A673 (cell line): ENCODE results near the gene MCRIP1. TPM values are rescaled to one million over a fixed set of nuclear protein-coding genes. Genes with fewer than 3 reads are reported as not detected.

Experiments used
- BruUV-seq: library from RNA; stranded (reverse); fragments of 400-500 nt; replicated peaks from 2 replicates; lab custom pipeline; 2021; lab: Mats Ljungman, UMichigan
- CTCF ChIA-PET: fragments of 300-600 bp; sonication (Branson Sonifier 250); formaldehyde crosslinking; loops from one replicate; lab custom pipeline; 2022; ENCODE audit warnings: antibody characterized with exemption; lab: Charles Lee
- POLR2A ChIA-PET: fragments of 300-600 bp; sonication (Branson Sonifier 250); formaldehyde crosslinking; loops from one replicate; lab custom pipeline; 2022; ENCODE audit warnings: antibody characterized with exemption; ENCODE audit not compliant: low non-redundant PET; lab: Charles Lee
- DNase-seq: peaks from one replicate; pipeline ENCODE4 v3.0.0-alpha.2; 2015; ENCODE audit warnings: low spot score
- H3K27ac ChIP-seq: fragments of 200-600 bp; sonication (generic); 2 replicates; pipeline ENCODE4 v1.5.1; 2016; ENCODE audit warnings: mixed run types, low read depth, mild to moderate bottlenecking, mixed read lengths, antibody characterized with exemption, low read length; ENCODE audit not compliant: poor library complexity, severe bottlenecking
- H3K27me3 ChIP-seq: fragments of 200-600 bp; sonication (generic); replicated peaks from 2 replicates; pipeline ENCODE4 v1.6.1; 2017; ENCODE audit warnings: mixed run types, low read depth, mild to moderate bottlenecking, mixed read lengths, antibody characterized with exemption, low read length; ENCODE audit not compliant: insufficient read depth, poor library complexity
- H3K36me3 ChIP-seq: fragments of 200-600 bp; sonication (generic); 2 replicates; pipeline ENCODE4 v1.6.1; 2016; ENCODE audit warnings: mixed run types, mild to moderate bottlenecking, mixed read lengths, antibody characterized with exemption, low read length; ENCODE audit not compliant: insufficient read depth, poor library complexity, severe bottlenecking
- H3K4me1 ChIP-seq: fragments of 200-600 bp; sonication (generic); 2 replicates; pipeline ENCODE4 v1.6.1; 2017; ENCODE audit warnings: mixed run types, mild to moderate bottlenecking, mixed read lengths, antibody characterized with exemption, low read length; ENCODE audit not compliant: insufficient read depth, poor library complexity, severe bottlenecking
- H3K4me3 ChIP-seq: fragments of 200-600 bp; sonication (generic); 2 replicates; pipeline ENCODE4 v1.5.1; 2016; ENCODE audit warnings: low read depth, mixed run types, mild to moderate bottlenecking, mixed read lengths, low read length; ENCODE audit not compliant: poor library complexity, severe bottlenecking
- H3K9me3 ChIP-seq: fragments of 200-600 bp; sonication (generic); 2 replicates; pipeline ENCODE4 v1.6.1; 2016; ENCODE audit warnings: mixed run types, low read depth, mild to moderate bottlenecking, mixed read lengths, antibody characterized with exemption, low read length; ENCODE audit not compliant: poor library complexity, severe bottlenecking
- CTCF ChIP-seq: fragments of 300-800, 200-600 bp; sonication (generic); conservative IDR thresholded peaks from 2 replicates; pipeline ENCODE4 v1.5.1; 2017; ENCODE audit warnings: low read depth, mild to moderate bottlenecking, antibody characterized with exemption, low read length, moderate library complexity, mixed read lengths
- EZH2 ChIP-seq: fragments of 200-600 bp; sonication (generic); IDR thresholded peaks from 2 replicates; pipeline ENCODE4 v1.6.1; 2017; ENCODE audit warnings: borderline replicate concordance, low read depth, mild to moderate bottlenecking, mixed read lengths, antibody characterized with exemption, low read length; ENCODE audit not compliant: poor library complexity, severe bottlenecking
- intact Hi-C: fragments of 100-400 bp; cut with micrococcal nuclease; formaldehyde crosslinking; loops from one replicate; pipeline ENCODE4 v1.10.0; 2022; ENCODE audit not compliant: unreplicated experiment
- total RNA-seq: library from RNA; stranded (reverse); gene quantifications from 2 replicates; pipeline ENCODE4 v1.2.3, GENCODE V29; 2021

MCRIP1 gene
- total RNA-seq, 1 experiment from 2014 or later: 126 TPM

GRCh38 chr17:81845361-81845760, 12.3 kb upstream of the MCRIP1 start:
- peaks cover 63% of the 10 kb centered on the region for H3K36me3 ChIP-seq
- no peak overlapping the region for H3K27ac ChIP-seq
- H3K4me1 ChIP-seq: no peaks in the 10 kb centered on the region
- H3K27me3 ChIP-seq: no peaks in the 10 kb centered on the region
- DNase-seq: no peak
- ChIA-PET CTCF (no interaction called here), POLR2A (no interaction called here)
- intact Hi-C loops: no loop called here
- no peak overlapping the region for H3K4me3 ChIP-seq
- H3K9me3 ChIP-seq: no peaks in the 10 kb centered on the region
- TF ChIP-seq EZH2 (no peak), CTCF (no peak)
- no TSS peak for BruUV-seq

- intact Hi-C loops: no loop called here
- no peak for TF ChIP-seq EZH2
- TF ChIP-seq CTCF: no peak
- Histone ChIP-seq H3K27me3 (no peaks in the 10 kb centered on the region), H3K4me1 (no peaks in the 10 kb centered on the region), H3K9me3 (no peaks in the 10 kb centered on the region), H3K4me3 (no peak overlapping the region), H3K36me3 (peaks cover 63% of the 10 kb centered on the region), H3K27ac (no peak overlapping the region)
- BruUV-seq: no TSS peak
- ChIA-PET POLR2A (no interaction called here), CTCF (no interaction called here)
- DNase-seq: no peak
These were observed 11.8 kb upstream of the MCRIP1 start for GRCh38 chr17:81844887-81845286.

DNA sequence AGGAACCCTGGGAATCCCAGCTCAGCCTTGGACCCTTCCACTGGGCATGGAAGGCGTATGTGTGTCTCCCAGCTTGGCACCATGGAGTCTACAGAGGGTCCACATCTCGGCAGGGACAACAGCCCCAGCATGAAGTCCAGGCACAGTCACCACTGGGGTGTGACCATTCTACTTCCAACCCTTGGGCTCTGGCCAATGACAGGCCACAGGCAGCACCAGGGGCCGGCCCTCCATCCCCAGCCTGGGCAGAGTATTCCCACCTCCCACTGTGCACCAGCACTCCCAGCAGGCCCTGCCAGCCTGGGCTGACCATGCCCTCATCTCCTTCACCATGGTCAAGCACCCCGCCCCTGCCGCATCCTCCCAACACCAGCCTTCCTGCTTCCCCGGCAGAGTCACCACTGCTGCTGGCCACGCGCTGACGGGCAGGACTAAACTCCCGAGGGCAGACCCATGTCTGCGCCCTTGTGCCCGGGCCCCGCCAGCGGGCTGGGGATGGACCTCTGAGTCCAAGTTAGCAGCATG, 11.3 kb upstream of the MCRIP1 start:
- no peak overlapping the region for H3K4me3 ChIP-seq
- no TSS peak for BruUV-seq
- no peaks in the 10 kb centered on the region for H3K9me3 ChIP-seq
- CTCF ChIA-PET: no interaction called here
- H3K27me3 ChIP-seq: no peaks in the 10 kb centered on the region
- intact Hi-C loops: no loop called here
- TF ChIP-seq CTCF: no peak
- no peak for TF ChIP-seq EZH2
- no peak overlapping the region for H3K27ac ChIP-seq
- POLR2A ChIA-PET: no interaction called here
- peaks cover 61% of the 10 kb centered on the region for H3K36me3 ChIP-seq
- DNase-seq: no peak
- H3K4me1 ChIP-seq: no peaks in the 10 kb centered on the region
